Right hindlimb (tissue), 1 donor: ENCODE data around the gene LRMDA.
"Not testable (repeated sequence)": the region's sequence is repeated elsewhere in the genome, so short reads cannot be mapped to it uniquely, and the experiment has no call there.

Experiments
- DNase-seq: peaks from one replicate; pipeline ENCODE4 v3.0.0-alpha.2; 2018

Gene LRMDA

DNA sequence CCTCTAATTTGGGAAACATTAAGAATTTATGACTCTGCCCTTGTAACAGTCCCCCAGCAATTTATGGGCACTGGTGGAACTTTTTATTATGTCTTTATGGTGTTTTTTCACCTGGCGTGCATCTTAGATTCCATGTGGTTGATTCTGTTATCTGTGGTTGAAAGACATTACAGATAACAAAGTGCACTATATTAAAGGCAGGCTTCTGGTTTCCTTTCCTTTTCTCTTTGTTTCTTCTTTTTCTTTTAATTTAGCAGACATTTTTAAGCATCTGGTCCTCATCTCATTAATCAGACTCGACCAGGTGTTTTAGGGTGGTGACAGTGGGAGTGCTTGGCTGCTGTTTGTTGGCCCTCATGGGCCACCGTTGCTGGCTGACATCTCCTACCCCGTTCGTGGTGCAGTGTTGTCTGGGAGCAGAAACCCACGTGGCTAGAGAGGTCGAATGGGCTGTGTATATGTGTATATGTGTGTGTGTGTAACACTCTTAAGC lies 77.4 kb downstream of the LRMDA start:
- no peak for DNase-seq

DNA sequence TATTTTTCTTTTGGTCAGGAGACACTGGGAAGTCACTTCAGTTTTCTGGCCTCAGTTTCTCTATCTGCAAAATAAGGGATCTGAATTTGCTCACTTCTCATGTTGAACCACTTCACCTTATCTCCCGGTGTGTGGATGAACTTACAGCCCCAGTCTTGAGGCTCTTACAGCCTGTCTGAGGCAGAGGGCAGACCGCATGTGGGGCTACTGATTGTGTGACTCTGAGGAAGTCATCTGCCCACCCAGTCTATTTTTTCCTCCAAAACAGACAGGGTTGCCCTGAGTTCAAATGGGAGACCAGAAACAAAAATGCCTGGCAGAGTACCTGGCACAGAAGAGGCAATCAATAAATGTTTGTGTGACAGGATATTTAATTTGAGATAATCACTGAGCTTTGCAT lies 78.3 kb downstream of the LRMDA start:
- DNase-seq, result no peak

DNA sequence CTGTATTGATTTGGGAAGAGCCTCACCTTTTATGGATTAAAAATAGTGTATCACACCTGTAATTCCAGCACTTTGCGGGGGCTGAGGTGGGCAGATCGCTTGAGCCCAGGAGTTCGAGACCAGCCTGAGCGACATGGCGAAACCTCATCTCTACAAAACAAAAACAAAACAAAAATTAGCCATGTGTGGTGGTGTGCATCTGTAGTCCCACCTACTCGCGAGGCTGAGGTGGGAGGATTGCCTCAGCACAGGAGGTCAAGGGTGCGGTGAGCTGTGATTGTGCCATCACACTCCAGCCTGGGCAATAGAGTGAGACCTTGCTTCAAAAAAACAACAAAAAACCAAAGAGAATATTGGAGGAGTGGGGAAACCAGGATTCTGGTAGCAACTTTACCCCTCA lies 79.6 kb downstream of the LRMDA start:
- no peak for DNase-seq

DNA sequence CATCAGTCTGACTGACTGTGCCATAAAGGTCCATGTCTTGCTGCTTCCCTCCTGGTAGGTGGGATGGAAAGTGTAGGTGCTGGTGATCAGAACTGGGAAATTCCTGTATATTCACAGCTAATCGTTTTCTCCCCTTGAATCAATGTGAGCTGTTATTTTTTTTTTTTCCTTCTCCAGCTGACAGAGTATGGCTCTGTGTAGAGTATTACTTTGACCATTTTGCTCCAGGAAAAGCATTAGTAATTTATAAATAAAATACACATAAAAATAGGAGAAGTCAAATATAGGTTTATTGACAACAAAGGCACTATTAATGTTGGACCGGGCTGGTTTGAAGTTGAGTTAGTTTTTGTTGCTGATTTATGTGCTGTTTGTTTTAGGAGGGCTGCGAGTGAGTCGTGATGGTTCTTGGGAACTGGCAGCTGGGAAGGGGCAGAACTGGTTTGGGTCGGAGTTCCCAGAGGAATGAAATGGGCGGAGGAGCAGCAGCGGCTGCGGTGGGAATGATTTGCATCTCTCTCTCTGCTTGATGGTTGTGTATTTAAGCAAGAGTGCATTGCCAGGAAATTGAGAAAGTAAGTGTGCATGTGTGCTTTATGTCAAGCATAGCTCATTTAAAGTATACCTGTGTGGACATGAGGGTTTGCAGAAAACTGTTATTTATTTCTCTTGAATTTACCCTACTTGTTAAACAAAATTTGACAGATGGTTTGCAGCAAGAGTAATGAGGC lies 80.9 kb downstream of the LRMDA start:
- DNase-seq, result peak; percentile 41

DNA sequence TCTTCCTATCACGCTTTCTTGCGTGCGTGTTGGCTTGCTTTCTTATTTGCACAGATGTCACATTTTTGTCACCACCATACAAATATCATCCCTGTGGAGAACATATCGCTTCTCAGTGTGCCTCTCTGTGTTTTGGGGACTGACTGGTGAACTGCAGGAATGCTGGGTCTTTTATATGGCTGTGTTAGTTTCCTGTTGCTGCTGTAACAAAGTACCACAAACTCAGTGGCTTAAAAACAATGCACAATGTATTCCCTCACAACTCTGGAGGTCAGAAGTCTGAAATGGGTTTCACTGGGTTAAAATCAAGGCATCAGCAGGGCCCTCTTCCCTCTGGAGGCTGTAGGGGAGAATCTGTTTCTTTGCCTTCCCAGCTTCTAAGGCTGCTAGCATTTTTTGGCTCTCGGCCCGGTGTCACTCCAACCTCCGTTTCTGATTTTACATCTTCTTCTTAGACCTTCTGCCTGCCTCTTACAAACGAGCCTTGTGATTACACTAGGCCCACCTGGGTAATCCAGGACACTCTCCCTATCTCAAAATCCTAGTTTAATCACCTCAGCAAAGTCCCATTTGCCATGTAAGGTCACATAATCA lies 82.0 kb downstream of the LRMDA start:
- DNase-seq, result no peak

DNA sequence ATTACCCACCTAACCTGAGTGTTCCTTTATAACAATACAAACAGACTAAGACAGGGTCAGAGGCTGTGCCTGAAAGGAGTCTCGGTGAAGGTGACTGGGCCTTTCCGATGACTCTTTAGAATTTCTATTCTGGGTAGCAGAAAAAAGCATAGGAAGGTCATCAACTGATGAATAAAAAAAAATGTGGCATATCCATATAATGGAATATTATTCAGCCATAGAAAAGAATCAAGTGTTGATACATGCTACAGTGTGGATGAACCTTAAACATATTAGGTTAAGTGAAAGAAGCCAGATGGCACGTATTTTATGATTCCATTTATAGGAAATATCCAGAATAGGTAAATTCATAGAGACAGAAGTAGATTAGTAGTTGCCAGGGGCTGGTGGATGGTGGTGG lies 83.4 kb downstream of the LRMDA start:
- DNase-seq, result no peak

DNA sequence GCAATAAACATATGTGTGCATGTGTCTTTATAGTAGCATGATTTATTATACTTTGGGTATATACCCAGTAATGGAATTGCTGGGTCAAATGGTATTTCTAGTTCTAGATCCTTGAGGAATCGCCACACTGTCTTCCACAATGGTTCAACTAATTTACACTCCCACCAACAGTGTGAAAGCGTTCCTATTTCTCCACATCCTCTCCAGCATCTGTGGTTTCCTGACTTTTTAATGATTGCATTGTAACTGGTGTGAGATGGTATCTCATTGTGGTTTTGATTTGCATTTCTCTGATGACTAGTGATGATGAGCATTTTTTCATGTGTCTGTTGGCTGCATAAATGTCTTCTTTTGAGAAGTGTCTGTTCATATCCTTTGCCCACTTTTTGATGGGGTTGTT lies 84.7 kb downstream of the LRMDA start:
- DNase-seq, result not testable (repeated sequence)

DNA sequence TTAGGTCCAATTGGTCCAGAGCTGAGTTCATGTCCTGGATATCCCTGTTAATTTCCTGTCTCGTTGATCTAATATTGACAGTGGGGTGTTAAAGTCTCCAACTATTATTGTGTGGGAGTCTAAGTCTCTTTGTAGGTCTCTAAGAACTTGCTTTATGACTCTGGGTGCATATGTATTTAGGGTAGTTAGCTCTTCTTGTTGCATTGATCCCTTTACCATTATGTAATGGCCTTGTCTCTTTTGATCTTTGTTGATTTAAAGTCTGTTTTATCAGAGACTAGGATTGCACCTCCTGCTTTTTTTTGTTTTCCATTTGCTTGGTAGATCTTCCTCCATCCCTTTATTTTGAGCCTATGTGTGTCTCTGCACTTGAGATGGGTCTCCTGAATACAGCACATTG lies 87.8 kb downstream of the LRMDA start:
- DNase-seq, result not testable (repeated sequence)

DNA sequence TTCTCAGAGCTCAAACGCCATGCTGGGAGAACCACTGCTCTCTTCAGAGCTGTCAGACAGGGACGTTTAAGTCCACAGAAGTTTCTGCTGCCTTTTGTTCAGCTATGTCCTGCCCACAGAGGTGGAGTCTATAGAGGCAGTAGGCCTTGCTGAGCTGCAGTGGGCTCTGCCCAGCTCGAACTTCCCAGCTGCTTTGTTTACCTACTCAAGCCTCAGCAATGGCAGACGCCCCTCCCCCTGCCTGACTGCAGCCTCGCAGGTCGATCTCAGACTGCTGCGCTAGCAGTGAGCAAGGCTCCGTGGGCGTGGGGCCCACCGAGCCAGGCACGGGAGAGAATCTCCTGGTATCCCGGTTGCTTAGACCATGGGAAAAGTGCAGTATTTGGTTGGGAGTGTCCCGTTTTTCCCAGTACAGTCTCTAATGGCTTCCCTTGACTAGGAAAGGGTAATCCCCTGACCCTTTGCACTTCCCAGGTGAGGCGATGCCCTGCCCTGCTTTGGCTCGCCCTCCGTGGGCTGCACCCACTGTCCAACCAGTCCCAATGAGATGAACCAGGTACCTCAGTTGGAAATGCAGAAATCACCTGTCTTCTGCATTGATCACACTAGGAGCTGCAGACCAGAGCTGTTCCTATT lies 89.9 kb downstream of the LRMDA start:
- DNase-seq, result not testable (repeated sequence)

DNA sequence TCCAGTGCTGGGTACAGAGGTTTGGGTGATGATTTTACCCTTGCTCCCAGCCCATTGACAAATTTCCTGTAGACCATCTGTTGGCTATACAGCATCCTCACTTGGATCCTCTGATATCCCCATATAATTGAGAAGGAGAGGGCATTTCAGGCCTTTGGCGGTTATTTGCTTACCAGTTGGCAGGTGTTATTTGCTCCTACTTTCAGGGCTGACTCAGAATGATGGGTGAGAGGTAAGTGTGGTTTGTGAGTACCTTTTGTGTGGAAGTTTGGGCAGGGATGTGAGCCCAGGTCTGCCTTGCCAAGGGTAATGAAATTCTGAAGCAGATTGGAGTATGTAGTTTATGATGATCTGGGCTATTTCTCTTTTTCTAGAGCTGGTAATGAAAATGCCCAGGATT lies 93.6 kb downstream of the LRMDA start:
- DNase-seq, result no peak

DNA sequence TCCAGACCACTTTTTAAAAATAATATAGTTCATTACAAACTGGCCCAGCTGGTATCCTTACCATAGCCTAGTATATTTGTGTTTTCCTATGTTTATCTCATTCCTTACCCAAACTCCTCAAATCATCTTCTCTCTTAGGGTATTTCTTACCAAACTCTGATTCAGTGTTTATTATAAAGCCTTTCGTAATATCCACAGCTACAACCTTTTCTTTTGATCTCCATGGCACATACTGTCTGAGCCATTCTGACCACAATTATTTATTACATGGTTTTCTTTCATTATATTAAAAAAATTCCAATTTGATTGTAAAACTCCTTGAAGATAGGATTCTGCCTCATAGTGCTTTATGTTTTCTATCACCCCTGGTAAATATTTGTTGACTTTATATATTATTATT lies 94.2 kb downstream of the LRMDA start:
- DNase-seq, result no peak

DNA sequence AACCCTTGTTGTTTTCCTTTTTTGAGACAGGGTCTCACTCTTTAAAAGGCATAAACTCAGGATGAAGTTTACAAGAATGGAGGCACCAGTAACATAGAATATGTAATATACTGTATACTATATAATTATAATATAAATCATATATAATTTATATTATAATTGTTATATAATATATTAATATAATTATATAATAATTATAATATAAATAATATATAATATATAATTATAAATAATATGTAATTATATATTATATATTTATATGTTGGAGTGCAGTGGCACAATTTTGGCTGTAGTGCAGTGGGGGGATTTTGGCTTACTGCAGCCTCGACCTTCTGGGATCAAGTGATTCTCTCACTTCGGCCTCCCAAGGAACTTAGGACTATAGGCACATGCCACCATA lies 96.1 kb downstream of the LRMDA start:
- DNase-seq, result no peak

DNA sequence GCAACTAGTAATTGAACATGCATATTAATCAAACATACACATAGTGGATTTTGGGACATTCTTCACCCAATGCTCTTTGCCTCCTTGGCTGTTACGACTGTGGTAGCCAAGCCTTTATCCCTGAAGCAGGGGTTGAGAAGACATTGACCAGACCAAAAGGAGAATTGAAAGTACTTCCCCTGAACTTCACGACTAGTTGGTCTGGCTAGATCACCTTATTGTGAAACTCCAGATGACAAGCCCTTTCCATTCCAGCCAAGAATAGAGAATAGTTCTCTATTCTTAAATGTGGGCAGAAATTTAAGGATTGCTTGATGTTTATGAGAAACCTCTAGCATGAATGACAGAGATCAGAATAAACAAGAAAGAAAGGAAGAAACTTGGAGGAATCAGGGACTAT lies 97.0 kb downstream of the LRMDA start:
- no peak for DNase-seq

DNA sequence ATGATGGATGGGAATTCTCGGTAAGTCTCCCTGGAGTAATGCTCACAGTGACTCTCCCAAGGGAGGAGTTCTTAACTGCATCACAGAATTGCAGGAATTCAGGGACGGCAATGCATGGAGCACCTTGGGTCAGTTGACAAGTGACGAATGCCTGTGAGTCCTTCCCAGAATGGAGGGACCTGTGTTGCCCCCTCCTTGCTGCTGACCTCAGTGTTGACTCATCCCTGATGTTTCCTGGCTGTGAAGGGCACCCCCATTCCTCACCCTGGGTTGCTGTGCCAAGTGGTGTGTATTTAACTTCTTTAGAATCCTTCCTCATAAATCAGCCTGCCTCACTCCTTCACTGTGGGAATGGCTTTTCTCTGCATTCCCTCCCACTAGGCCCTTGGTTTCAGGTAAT lies 98.9 kb downstream of the LRMDA start:
- DNase-seq, result no peak

DNA sequence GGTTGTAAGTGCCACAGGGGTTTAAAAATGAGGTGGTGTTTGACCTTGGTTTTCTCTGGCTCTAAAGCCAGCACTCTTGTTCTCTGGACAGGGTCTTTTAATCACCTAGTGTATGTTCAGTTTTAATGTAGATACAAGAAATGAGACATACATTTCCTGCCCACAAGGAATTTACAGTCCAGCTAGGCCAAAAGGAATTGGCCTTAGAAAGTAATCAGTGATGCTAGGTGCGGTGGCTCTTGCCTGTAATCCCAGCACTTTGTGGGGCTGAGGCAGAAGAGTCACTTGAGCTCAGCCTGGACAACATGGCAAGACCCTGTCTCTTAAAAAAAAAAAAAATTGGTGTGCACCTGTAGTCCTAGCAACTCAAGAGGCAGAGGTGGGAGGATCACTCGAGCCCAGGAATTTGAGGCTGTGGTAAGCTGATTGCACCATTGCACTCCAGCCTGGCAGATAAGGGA lies 100.2 kb downstream of the LRMDA start:
- no peak for DNase-seq

DNA sequence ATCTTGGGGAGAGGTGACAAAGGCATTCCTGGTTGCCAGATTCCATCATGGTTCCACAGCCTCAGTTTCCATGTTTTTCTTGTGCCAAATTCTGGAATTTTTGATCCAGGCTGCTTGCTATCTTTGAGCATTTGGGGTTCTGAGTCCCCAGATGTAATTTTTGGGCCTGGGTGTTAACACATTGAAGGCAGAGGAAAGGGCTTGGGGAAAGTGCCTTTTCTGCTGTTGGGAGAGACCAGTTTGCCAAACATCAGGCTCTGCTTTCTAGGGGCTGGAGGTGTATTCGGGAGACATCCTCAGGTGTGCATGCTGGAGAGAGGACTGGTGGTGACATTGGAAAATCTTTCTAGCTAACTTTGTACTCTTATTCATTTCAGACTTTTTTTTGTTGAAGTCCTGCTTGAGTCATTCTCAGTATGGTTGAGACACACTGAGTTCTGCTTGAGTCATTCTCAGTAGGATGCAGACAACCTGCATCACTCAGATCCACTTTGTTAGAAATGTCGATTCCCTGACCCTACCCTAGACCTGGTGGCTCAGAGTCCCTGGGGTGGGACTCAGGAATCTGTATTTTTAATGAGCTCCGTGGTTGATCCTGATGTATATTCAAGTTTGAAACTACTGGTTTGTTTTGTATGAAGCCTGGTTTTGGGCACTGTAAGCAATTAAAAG lies 101.0 kb downstream of the LRMDA start:
- no peak for DNase-seq

DNA sequence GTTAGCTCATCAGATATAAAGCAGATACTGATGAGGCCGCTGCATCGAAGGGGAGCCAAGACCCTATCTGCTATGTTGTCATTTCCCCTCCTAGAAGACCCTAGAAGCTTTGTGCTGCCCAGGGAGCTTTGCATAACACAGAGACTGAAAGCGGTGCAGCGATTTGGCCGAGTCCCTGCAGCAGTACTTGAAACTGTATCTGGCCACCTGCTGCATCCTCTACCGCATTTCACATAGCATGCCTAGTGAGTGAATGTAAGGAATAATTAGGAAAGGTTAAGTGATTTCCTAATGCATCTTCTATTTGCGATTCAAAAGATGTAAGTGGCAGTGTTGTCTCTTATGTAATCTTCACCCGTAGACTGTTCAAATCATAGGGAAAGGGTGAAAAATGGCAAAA lies 106.7 kb downstream of the LRMDA start:
- DNase-seq, result no peak

DNA sequence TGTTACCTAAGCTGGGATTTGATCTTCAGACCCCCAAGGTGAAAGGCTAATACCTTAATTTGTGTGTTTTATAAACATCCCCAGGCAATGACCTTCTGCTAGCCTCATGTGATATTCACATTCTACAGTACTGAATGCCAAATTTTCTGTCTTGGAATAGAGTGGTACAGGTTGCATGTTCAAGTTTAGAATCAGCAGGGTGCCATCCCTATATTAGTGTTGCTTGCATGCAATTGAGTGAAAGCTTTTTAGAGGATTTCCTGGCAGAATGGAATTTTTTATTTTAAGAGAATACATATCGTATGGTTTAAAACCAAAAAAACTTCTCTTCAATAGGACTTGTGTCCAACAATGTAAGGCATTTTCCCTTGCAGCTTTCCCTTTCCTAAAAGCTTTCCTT lies 107.3 kb downstream of the LRMDA start:
- DNase-seq, result no peak

DNA sequence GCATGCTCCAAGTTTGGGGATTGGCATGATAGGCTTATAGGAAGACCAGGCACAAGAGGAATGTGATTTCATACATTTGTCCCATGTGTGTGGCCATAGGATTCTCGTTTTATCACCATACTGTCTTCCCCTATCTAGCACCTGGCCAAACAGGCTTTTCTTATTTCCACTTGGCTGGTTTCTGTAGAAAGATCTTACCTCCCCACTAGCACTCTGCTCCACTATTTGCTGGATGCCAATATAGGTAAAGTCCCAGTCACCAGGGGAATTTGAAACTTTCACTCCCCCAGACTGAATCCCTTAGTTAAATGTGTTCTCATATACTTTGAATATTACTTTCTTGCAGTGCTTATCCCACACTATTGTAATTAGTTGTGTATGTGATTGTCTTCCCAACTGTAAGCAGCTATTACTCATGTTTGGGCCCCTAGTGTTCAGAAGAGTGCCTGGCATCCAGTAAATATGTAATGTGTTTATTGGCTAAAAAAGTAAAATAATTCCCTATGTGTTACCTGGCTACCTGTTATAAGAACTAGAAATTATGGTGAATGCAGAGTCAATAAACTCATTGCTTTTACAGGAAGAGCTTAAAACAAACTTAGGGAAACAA lies 109.0 kb downstream of the LRMDA start:
- DNase-seq, result no peak

DNA sequence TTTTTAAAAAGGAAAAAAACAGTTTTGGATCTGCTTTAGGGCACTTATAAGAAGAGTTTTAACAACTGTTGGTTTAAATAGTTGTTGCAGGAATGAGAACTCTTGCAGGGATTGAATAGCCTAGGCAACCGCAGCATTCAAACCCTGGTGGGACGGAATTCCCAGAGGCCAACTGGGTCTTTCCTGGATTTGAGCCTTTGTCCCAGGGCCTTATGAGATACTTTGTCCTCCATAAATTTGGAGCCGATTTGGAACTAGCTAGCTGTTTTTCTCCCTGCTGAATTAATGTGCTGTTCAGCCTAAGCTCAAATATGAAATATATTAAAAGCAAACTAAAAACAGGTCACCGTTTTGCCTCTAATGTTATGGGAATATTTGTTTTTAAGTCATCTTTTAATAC lies 109.6 kb downstream of the LRMDA start:
- peak; percentile 34 for DNase-seq

DNA sequence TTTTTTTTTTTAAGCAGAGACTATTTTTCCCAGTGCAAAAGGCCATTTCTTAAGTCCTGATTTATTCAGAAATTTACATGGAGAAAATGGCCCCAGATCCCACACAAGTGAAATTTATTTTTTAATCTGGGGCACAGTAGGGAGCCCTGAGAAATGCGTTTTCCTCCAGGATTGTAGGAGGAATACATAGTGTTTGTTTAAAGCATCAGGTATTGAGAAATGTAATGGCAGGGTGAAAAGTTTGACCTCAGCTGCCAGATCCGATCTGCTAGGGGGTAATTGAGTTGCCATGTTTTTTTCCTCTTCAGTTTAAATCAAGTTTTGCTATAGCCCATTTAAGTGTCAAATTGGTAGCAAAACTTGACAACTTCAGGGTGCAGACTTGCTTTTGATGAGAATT lies 110.0 kb downstream of the LRMDA start:
- no peak for DNase-seq

DNA sequence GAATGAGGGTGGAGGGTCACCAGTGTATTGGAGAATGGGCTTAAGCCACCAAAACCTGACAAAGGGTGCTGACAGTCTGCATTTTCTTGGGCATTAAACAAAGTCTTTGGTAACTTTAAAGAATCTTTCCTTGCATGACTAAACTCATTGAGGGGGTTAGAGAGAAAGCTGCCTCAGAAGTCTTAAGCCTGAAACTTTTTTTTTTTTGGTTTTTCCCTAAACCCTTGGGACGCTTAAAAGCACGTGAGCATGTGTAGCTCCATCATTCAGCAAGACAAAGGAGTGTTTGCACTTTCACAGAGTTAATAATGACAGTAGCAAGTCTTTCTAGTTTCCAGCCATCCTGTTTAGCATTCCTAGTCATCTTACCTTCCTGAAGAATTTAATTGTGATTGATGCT lies 110.7 kb downstream of the LRMDA start:
- DNase-seq, result no peak

DNA sequence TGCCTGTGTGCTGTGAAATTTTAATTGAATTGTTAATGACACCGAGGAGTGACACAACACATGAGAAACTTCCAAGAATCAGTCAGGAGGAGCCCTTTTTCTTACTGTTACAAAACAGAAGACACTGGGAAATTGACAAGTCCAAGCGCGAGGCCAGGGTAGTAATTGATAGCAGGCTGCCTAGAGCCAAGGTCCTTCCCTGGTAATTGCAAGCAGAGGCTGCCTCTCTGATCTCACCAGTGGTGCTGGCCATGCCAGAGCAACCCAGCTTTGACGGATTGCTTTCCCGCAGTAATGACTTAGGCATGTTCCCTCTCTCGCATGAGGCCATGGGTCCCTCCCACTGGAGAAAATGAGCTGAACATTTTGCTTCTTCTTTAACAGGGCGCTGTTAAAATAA lies 111.5 kb downstream of the LRMDA start:
- DNase-seq, result peak; percentile 61
